Pancreas (tissue), 10 donors: ENCODE results near the gene FARP1. TPM values are rescaled to one million over a fixed set of nuclear protein-coding genes. Genes with fewer than 3 reads are reported as not detected.

Source experiments
- ATAC-seq, 4 donors: fragments of 200-7000 bp; cut with Tn5 transposase; one replicate each; pipeline versions ENCODE4 v1.8.0 to v1.9.1; 2020; ENCODE audit warnings: mild to moderate bottlenecking in 4 of 4, moderate library complexity in 4 of 4
- DNase-seq, 6 donors: peaks; one replicate each; pipeline ENCODE4 v3.0.0-alpha.2; 2020
- FAIRE-seq: peaks from 2 replicates; lab custom pipeline; 2012; peaks lifted over from hg19 to GRCh38; lab: Jason Lieb, UNC
- H3K27ac ChIP-seq, 4 donors: fragments of 200-600 bp; sonication (generic); 1 replicate in 3 of 4; 2 replicates in 1 of 4; pipeline versions ENCODE4 v1.5.0 to v1.8.0; 2020
- H3K27me3 ChIP-seq, 4 donors: fragments of 200-600 bp; one replicate each; pipeline ENCODE4 v1.8.0; 2021
- H3K36me3 ChIP-seq, 3 donors: fragments of 200-600 bp; sonication (generic) in 1 of 3; one replicate each; pipeline versions ENCODE4 v1.5.0 to v1.8.0; 2020 to 2021
- H3K4me1 ChIP-seq, 3 donors: fragments of 200-600 bp; one replicate each; pipeline ENCODE4 v1.8.0; 2021
- H3K4me3 ChIP-seq, 4 donors: fragments of 200-600 bp; sonication (generic) in 2 of 4; one replicate each; pipeline versions ENCODE4 v1.5.0 to v1.8.0; 2020 to 2021
- H3K9me3 ChIP-seq, 4 donors: fragments of 200-600 bp; one replicate each; pipeline ENCODE4 v1.8.0; 2021
- WGBS, 2 donors: extraction: QIAGEN DNeasy Blood & Tissue Kit; methylation state at CpG; one replicate each; pipeline ENCODE4 v1.1.7; 2013; 5-methylcytosine and 5-hydroxymethylcytosine counted together
- intact Hi-C, 3 donors: fragments of 100-400 bp; cut with DNase I; formaldehyde crosslinking; loops; one replicate each; pipeline versions ENCODE4 v1.11.1 to v1.14.2; 2022
- polyA plus RNA-seq, 2 donors: library from polyadenylated mRNA; stranded (reverse); fragments of 200-250 nt; gene quantifications; one replicate each; pipeline ENCODE4 v1.2.3, GENCODE V29; 2013
- total RNA-seq, 6 donors: library from RNA; stranded (reverse); fragmentation: NEBNext Ultra II Directional in 4 of 6; extraction: Animal tissue kit (Norgen Biotek cat#: 25700) in 4 of 6; gene quantifications; one replicate each; pipeline versions ENCODE4 v1.2.1 to v1.2.4, GENCODE V29; 2021 to 2023
- TF ChIP-seq, protein P1 (sequence below), 4 donors: fragments of 200-600 bp; sonication (generic) in 3 of 4; IDR thresholded peaks; one replicate each; pipeline versions ENCODE4 v1.5.0 to v1.8.0; 2021; ENCODE audit warnings: antibody characterized with exemption in 4 of 4
- donor health status: healthy with polysubstance abuse.
- donor health status: DM: no; HTN: no; CAD: no; lungs with moderate emphysema.
- donor health status: DM: no; HTN: no; CAD: no.
- donor health status: control.
- donor health status: control.
- donor health status: Bipolar disorder and iron deficiency.
- donor health status: DM: yes; HTN: yes; CAD: no.
- donor health status: DM: no; HTN: no; CAD: no.
- donor health status: DM: no; HTN: no; CAD: no.
- donor health status: DM: yes; HTN: yes; CAD: no.

FARP1 gene
- total and polyA plus RNA-seq, 8 donors = 30.8 to 95.1 (median 56.0) TPM

- no peak for DNase-seq
- no peak overlapping the region for H3K4me3 ChIP-seq
- no peaks in the 10 kb centered on the region for H3K9me3 ChIP-seq
- TF ChIP-seq, protein P1, sequence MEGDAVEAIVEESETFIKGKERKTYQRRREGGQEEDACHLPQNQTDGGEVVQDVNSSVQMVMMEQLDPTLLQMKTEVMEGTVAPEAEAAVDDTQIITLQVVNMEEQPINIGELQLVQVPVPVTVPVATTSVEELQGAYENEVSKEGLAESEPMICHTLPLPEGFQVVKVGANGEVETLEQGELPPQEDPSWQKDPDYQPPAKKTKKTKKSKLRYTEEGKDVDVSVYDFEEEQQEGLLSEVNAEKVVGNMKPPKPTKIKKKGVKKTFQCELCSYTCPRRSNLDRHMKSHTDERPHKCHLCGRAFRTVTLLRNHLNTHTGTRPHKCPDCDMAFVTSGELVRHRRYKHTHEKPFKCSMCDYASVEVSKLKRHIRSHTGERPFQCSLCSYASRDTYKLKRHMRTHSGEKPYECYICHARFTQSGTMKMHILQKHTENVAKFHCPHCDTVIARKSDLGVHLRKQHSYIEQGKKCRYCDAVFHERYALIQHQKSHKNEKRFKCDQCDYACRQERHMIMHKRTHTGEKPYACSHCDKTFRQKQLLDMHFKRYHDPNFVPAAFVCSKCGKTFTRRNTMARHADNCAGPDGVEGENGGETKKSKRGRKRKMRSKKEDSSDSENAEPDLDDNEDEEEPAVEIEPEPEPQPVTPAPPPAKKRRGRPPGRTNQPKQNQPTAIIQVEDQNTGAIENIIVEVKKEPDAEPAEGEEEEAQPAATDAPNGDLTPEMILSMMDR (IDR thresholded peaks at IDR 0.05) = no peak
- peaks cover 3 to 26% (median 3%) of the 10 kb centered on the region in 3 donors for H3K36me3 ChIP-seq
- no peaks in the 10 kb centered on the region for H3K4me1 ChIP-seq
- H3K27me3 ChIP-seq = no peaks in the 10 kb centered on the region
- H3K27ac ChIP-seq = no peak overlapping the region
- intact Hi-C loops = no loop called here
- WGBS, 2 donors = 48 to 49% methylated on average over 1 of the region's 1 CpG
- FAIRE-seq = no peak
- no peak for ATAC-seq
These were observed 307.1 kb downstream of the FARP1 start for GRCh38 chr13:98450026-98450425.

DNA sequence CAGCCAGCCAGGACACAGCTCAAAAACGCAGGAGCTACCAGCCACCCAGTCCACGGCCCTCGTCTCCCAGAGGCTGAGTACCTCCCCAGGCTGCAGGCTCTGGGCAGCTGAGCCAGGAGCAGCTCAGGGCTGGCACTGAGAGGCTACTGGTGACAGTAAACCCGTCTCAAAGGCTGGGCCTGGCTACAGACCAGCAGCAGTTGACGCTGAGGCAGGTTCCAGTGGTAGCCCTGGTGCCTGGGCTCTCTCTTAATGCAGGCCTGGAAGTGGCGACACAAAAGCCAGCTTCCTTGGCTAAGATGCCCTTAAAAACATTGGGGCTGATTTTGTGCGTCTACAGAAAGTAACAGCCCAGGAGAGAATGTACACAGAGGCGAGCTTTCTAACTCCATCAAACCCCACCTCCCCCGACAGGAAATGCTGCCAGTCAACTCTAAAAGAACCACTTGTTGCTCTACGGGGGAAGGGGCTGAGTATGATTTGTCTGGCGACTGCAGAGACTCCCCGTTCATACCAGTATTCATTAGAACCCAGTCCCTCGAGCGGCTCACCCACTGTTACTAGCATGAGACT lies 307.7 kb downstream of the FARP1 start:
- H3K4me1 ChIP-seq = no peaks in the 10 kb centered on the region
- no peaks in the 10 kb centered on the region for H3K9me3 ChIP-seq
- H3K27ac ChIP-seq = peak overlapping the region in 1 of 4 donors; percentile 39
- FAIRE-seq (no peak), DNase-seq (peak in 1 of 6 donors; percentile 52), ATAC-seq (peak in 2 of 4 donors; percentile 12 to 21)
- H3K36me3 ChIP-seq = peaks cover 3 to 26% (median 3%) of the 10 kb centered on the region in 3 donors
- TF ChIP-seq, protein P1 (IDR thresholded peaks at IDR 0.05) = no peak
- no peak overlapping the region for H3K4me3 ChIP-seq
- no peaks in the 10 kb centered on the region for H3K27me3 ChIP-seq
- intact Hi-C loops = no loop called here
- 81% methylated on average over 14 of the region's 14 CpGs for WGBS, 2 donors

- FAIRE-seq = no peak
- Histone ChIP-seq H3K9me3 (no peaks in the 10 kb centered on the region), H3K27ac (peak overlapping the region in 1 of 4 donors; percentile 10), H3K27me3 (no peaks in the 10 kb centered on the region), H3K36me3 (peaks cover 0 to 18% (median 3%) of the 10 kb centered on the region in 3 donors), H3K4me3 (no peak overlapping the region), H3K4me1 (no peaks in the 10 kb centered on the region)
- intact Hi-C loops = no loop called here
- peak in 3 of 4 donors; percentile 10 to 50 (median 44) for ATAC-seq
- WGBS, 2 donors = 75% methylated on average over 23 of the region's 23 CpGs
- TF ChIP-seq, protein P1 (IDR thresholded peaks at IDR 0.05) = no peak
- peak in 1 of 6 donors; percentile 52 for DNase-seq
These were observed 309.0 kb downstream of the FARP1 start for GRCh38 chr13:98451676-98452470.

DNA sequence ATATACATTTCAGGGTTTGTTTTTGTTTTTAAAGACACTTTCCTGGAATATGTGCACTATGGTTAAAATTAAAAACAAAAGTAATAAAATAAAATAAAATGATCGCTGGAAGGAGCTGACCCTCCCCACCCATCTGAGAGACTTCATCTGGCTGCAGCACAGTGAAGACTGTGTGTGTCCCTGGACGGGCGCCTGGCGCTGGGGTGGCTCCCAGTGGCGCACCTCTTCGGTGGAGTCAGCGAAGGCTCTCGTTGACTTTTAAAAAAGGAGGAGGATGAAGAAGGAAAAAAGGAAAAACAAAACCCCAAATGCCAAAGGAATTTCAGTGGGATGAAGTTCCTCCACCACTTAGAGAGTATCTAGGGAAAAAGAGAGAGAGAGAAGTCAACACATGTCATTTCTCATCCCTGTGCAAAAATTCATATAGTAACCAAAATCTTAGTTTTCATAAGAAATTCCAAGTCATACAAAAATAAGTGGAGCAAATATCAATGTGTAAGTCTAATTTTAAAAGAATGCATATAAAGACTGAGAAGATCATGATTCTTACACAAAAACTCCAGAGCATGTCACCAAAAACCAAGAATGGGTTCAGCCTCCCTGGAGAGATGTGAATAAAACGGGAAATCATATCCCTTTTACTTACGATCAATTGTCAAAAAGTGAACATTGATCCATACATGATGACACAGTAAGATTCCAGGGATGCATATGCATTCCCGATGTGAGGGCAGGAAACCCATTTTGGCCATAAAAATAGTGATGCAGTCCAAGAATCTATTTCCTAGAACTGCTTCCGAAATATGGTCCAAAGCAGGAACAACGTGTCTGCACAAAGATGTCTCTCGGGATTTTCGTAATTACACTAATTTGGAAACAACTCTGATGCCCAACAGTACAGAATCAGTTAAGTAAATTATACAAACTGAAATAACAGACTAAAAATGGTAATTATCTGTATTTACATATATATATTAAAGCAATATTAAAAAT lies 310.3 kb downstream of the FARP1 start:
- Histone ChIP-seq H3K4me3 (no peak overlapping the region), H3K27me3 (no peaks in the 10 kb centered on the region), H3K9me3 (no peaks in the 10 kb centered on the region), H3K36me3 (peaks cover 0 to 13% (median 3%) of the 10 kb centered on the region in 3 donors), H3K4me1 (no peaks in the 10 kb centered on the region), H3K27ac (no peak overlapping the region)
- intact Hi-C loops = no loop called here
- WGBS, 2 donors = 84 to 92% methylated on average over 15 of the region's 15 CpGs
- ATAC-seq (no peak), FAIRE-seq (no peak), DNase-seq (peak in 1 of 6 donors; percentile 49)
- TF ChIP-seq, protein P1 (IDR thresholded peaks at IDR 0.05) = no peak
